GM18951 (cell line): Measurements from ENCODE around the gene GAGE10.

Experiments
- POLR2A ChIP-seq: IDR thresholded peaks from 4 replicates; pipeline ENCODE4 v1.6.1; 2011; ENCODE audit warnings: mild to moderate bottlenecking; ENCODE audit not compliant: insufficient read length, insufficient read depth; ENCODE audit errors: extremely low read depth
- in situ Hi-C: fragments of 300-500 bp; cut with MboI; formaldehyde crosslinking; loops from one replicate; pipeline ENCODE4 v1.12.0; 2022; ENCODE audit warnings: low sequenced_read_pairs, mixed read lengths, inconsistent platforms; ENCODE audit not compliant: unreplicated experiment

Gene GAGE10

GRCh38 chrX:49303346-49303745 is at the start of gene GAGE10:
GAGE10 (plus strand) TSS chrX:49303646; CDS start chrX:49304860, 1,214 bp downstream.
- TF ChIP-seq POLR2A, result no peak
- in situ Hi-C loops, result loop anchor here (25.0 kb wide), 1 partner anchor 259 kb away; the partner anchor contains the start of genes GAGE12E, GAGE12F and GAGE12G

- TF ChIP-seq POLR2A, result no peak
- in situ Hi-C loops, result no loop called here
Measured at GRCh38 chrX:49254639-49255038, 48.8 kb upstream of the GAGE10 start.

GRCh38 chrX:49256268-49256995 is 47.0 kb upstream of the GAGE10 start:
- in situ Hi-C loops, result no loop called here
- no peak for TF ChIP-seq POLR2A

- in situ Hi-C loops, result no loop called here
- TF ChIP-seq POLR2A, result no peak
Measured at GRCh38 chrX:49257074-49257790, 46.2 kb upstream of the GAGE10 start.

- TF ChIP-seq POLR2A, result no peak
- in situ Hi-C loops, result no loop called here
Measured at GRCh38 chrX:49257846-49258748, 45.3 kb upstream of the GAGE10 start.

- in situ Hi-C loops, result no loop called here
- TF ChIP-seq POLR2A, result no peak
Measured at GRCh38 chrX:49258749-49259124, 44.7 kb upstream of the GAGE10 start.

GRCh38 chrX:49260221-49260985 is 43.0 kb upstream of the GAGE10 start:
- in situ Hi-C loops, result no loop called here

GRCh38 chrX:49262603-49263002 is 40.8 kb upstream of the GAGE10 start:
- in situ Hi-C loops, result no loop called here
- no peak for TF ChIP-seq POLR2A

More at GRCh38 chrX:49260221-49260985, 43.0 kb upstream of the GAGE10 start:
- TF ChIP-seq POLR2A, result no peak

- in situ Hi-C loops, result no loop called here
- no peak for TF ChIP-seq POLR2A
Measured at GRCh38 chrX:49263631-49264030, 39.8 kb upstream of the GAGE10 start.

- in situ Hi-C loops, result no loop called here
- no peak for TF ChIP-seq POLR2A
Measured at GRCh38 chrX:49264460-49264859, 39.0 kb upstream of the GAGE10 start, which contains the start of gene FOXP3. FOXP3 (minus strand) TSS chrX:49264710; CDS start chrX:49258505, 6,205 bp downstream.

GRCh38 chrX:49266523-49267445 is 36.7 kb upstream of the GAGE10 start:
- no peak for TF ChIP-seq POLR2A
- in situ Hi-C loops, result no loop called here

- in situ Hi-C loops, result no loop called here
- no peak for TF ChIP-seq POLR2A
Measured at GRCh38 chrX:49268702-49269009, 34.8 kb upstream of the GAGE10 start.
